Spleen (tissue), 7 donors: Measurements from ENCODE around the gene CXADR.

Source experiments
- POLR2A ChIP-seq, 3 donors: fragments of 450-650 bp; IDR thresholded peaks; one replicate each; pipeline ENCODE4 v1.5.1; 2017; ENCODE audit warnings: antibody characterized with exemption in 3 of 3, mild to moderate bottlenecking in 1 of 3
- POLR2AphosphoS5 ChIP-seq, 3 donors: sonication (generic); formaldehyde crosslinking; IDR thresholded peaks; one replicate each; pipeline ENCODE4 v1.5.1; 2017; ENCODE audit warnings: antibody characterized with exemption in 3 of 3
- TF ChIP-seq, protein P1 (sequence below), 11 experiments: fragments of 200-600 bp in 7 of 11; fragments of 450-650 bp in 4 of 11; sonication (generic) in 4 of 11; IDR thresholded peaks in 8 of 11; conservative IDR thresholded peaks in 3 of 11; 1 replicate in 7 of 11; 2 replicates in 4 of 11; pipeline versions ENCODE4 v1.4.0 to v1.8.0; 2016 to 2021; ENCODE audit warnings: antibody characterized with exemption in 11 of 11, inconsistent platforms in 4 of 11, mild to moderate bottlenecking in 1 of 11
- donor health status: DM: no; HTN: no; CAD: no; lungs with moderate emphysema.
- donor health status: DM: no; HTN: no; CAD: no.
- donor health status: DM: no; HTN: no; CAD: no.

DNA sequence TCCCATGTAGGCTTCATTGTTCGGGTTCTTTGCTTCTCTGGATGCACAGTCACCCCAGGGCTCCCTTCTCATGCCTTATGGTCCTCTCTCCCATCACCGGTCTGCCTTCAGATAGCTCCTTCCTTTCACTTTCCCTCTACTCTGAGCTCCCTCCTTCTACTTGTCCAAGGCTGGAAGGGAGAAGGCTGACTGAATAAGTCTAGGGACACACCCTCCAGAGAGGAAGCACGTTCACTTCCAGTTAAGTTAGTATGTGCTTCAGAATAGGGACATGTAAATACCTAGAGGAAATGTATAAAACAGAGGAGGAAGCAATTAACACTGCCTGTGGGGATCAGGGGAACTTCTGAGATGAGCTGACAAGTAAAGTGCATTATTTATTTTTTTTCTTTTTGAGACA, 23.5 kb downstream of the CXADR start:
- TF ChIP-seq, protein P1, sequence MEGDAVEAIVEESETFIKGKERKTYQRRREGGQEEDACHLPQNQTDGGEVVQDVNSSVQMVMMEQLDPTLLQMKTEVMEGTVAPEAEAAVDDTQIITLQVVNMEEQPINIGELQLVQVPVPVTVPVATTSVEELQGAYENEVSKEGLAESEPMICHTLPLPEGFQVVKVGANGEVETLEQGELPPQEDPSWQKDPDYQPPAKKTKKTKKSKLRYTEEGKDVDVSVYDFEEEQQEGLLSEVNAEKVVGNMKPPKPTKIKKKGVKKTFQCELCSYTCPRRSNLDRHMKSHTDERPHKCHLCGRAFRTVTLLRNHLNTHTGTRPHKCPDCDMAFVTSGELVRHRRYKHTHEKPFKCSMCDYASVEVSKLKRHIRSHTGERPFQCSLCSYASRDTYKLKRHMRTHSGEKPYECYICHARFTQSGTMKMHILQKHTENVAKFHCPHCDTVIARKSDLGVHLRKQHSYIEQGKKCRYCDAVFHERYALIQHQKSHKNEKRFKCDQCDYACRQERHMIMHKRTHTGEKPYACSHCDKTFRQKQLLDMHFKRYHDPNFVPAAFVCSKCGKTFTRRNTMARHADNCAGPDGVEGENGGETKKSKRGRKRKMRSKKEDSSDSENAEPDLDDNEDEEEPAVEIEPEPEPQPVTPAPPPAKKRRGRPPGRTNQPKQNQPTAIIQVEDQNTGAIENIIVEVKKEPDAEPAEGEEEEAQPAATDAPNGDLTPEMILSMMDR (IDR thresholded peaks at IDR 0.05 in 8 of 11, conservative IDR thresholded peaks at IDR 0.05 in 3 of 11), result no peak
- TF ChIP-seq POLR2AphosphoS5 (IDR thresholded peaks at IDR 0.05) (no peak), POLR2A (IDR thresholded peaks at IDR 0.05) (no peak)
